Measurements from ENCODE around the gene BMPR1A. TPM values are rescaled to one million over a fixed set of nuclear protein-coding genes. Genes with fewer than 3 reads are reported as not detected.

The BMPR1A gene
- total and polyA plus RNA-seq, 9 of the 15 experiments (the other 6 are each of a cell fraction or from before 2014, with no cell fraction given): 1.6 to 17.5 (median 9.1) TPM

GRCh38 chr10:86936661-86937501 is 180.5 kb downstream of the BMPR1A start:
- DNase-seq (ENCODE audit: extremely low read depth in 1 of 4, low spot score in 3 of 4): no peak
- Histone ChIP-seq H3K27me3 (ENCODE audit: control insufficient read depth in 2 of 2, insufficient read depth in 2 of 2, low read length in 2 of 2) (no peaks in the 10 kb centered on the region), H3K4me2 (ENCODE audit: insufficient read depth, low read length) (no peak overlapping the region), H2AFZ (ENCODE audit: low read depth, low read length) (no peak overlapping the region), H3K79me2 (ENCODE audit: control insufficient read depth, insufficient read depth, low read length) (no peaks in the 10 kb centered on the region), H3K9ac (ENCODE audit: insufficient read depth in 1 of 2, low read depth in 2 of 2, low read length in 2 of 2) (no peak overlapping the region), H3K4me1 (replicated peaks in 1 of 2; ENCODE audit: control insufficient read depth in 2 of 2, insufficient read depth in 2 of 2, low read length in 2 of 2) (peaks cover 0 to 4% of the 10 kb centered on the region in 2 experiments; a peak in 1 of 5 replicates), H3K27ac (ENCODE audit: extremely low read depth, low read depth, low read length) (no peak overlapping the region), H3K4me3 (no peak overlapping the region), H3K9me3 (replicated peaks; ENCODE audit: control insufficient read depth, insufficient read depth, low read depth, low read length) (no peaks in the 10 kb centered on the region), H3K9me1 (ENCODE audit: control insufficient read depth, insufficient read depth, low read length) (no peaks in the 10 kb centered on the region), H3K36me3 (ENCODE audit: control insufficient read depth, insufficient read depth, low read length) (no peaks in the 10 kb centered on the region), H4K20me1 (replicated peaks; ENCODE audit: control insufficient read depth, insufficient read depth, low read length) (no peaks in the 10 kb centered on the region)
- WGBS (ENCODE audit: insufficient coverage, low coverage, missing lambda C conversion rate): 40% methylated on average over 9 of the region's 13 CpGs
- TF ChIP-seq PATZ1 (CRISPR knock-in tag; IDR thresholded peaks at IDR 0.05; ENCODE audit: borderline replicate concordance): no peak
- TF ChIP-seq BCOR (IDR thresholded peaks at IDR 0.05): no peak
- no peak for TF ChIP-seq SREBF2 (CRISPR knock-in tag; IDR thresholded peaks at IDR 0.05)
- TF ChIP-seq NFXL1 (CRISPR knock-in tag; IDR thresholded peaks at IDR 0.05): no peak
- TF ChIP-seq HMBOX1 (IDR thresholded peaks at IDR 0.05): no peak
- peak; percentile 68 for TF ChIP-seq NFIC (IDR thresholded peaks at IDR 0.05)
- no peak for TF ChIP-seq CREBBP (IDR thresholded peaks at IDR 0.05; ENCODE audit: low read depth, low read length)
- no peak for TF ChIP-seq NR0B1 (IDR thresholded peaks at IDR 0.05; ENCODE audit: partially characterized antibody)
- TF ChIP-seq FOSL1 (tag; conservative IDR thresholded peaks at IDR 0.05): no peak
- peak; percentile 48; the same call in 1 of the 2 replicates for TF ChIP-seq ZNF384 (IDR thresholded peaks at IDR 0.05; ENCODE audit: low read depth, low read length)
- no peak for TF ChIP-seq SP1 (CRISPR knock-in tag; IDR thresholded peaks at IDR 0.05)
- no peak for TF ChIP-seq ZNF584 (CRISPR knock-in tag; IDR thresholded peaks at IDR 0.05; ENCODE audit: low read depth)
- TF ChIP-seq ZNF57 (CRISPR knock-in tag; IDR thresholded peaks at IDR 0.05): no peak
- TF ChIP-seq PKNOX1 (IDR thresholded peaks at IDR 0.05): no peak
- ChIA-PET CTCF (ENCODE audit: low intra/inter-chr PET ratio) (interaction anchor here (0.7 kb wide), 1 partner anchor 19 kb away, joined by 3 read pairs; no protein-coding TSS in a partner anchor), POLR2A (interaction anchor here (0.7 kb wide), 1 partner anchor 225 kb away, joined by 3 read pairs; no protein-coding TSS in a partner anchor)
- ATAC-seq: no peak
- no TSS peak for BruUV-seq (replicated peaks)
- FAIRE-seq: no peak
- intact Hi-C loops (cut with micrococcal nuclease) (no loop called here), in situ Hi-C loops (cut with MboI) (no loop called here)

All from K562 (cell line).